NCI-H2107 (cell line): ENCODE results near the gene MAD2L1.

ENCODE experiments used
- DNase-seq: peaks from one replicate; lab custom pipeline; 2025; lab: John Stamatoyannopoulos, UW

Gene MAD2L1

DNA sequence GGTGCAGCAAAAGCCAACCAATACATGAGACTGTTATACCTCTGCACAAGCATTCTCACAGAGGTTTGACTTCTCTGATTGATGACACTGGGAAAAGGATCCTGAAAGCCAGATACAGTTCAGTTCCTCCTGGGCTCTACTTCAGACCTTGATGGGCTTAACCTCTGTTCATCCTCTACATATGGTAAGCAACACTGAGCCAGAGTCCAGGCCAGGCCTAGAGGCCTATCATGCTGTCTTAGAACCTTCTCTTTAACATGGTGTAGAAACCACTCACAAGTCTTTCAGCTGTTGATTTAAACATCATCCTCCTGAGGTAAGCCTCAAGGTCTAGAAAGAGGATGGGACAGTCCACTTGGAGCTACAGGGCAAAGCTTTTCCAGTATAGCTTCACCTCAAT lies 9.2 kb downstream of the MAD2L1 start:
- DNase-seq, result no peak

DNA sequence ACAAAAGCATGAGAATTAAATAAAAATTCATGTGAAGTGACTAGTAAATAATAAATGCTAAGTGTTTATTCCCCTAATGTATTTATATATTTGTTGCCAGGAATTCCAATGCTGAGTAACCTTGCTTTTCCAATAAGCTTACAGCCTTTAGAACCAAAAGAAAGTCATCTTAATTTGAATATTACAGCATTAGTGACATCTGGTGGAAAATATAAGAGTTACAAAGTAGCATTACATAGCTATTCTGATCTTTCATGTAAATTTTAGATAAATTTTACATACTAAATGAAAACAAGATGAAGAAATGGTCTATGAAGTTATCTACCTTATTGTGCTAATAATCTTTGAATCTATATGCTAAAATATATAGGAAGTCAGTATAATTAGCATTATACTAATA lies 10.4 kb downstream of the MAD2L1 start:
- DNase-seq, result no peak

DNA sequence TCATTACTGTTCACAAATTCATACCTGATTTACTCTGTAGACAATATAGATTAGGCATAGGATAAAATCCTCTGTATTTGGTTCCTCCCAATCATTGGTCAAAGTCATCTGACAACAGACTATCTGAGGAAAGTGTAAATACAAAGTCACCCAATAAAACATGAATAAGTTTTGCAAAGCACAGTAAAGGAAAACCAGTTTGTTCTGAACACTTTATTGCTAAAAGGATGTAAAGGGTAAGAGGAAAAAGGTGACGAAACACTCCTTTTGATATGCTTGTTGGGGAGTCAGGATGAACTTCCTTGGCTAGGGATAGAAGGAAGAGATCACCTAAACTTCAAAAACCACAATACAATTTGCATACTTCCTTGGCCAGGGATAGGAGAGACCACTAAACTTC lies 10.9 kb downstream of the MAD2L1 start:
- no peak for DNase-seq

DNA sequence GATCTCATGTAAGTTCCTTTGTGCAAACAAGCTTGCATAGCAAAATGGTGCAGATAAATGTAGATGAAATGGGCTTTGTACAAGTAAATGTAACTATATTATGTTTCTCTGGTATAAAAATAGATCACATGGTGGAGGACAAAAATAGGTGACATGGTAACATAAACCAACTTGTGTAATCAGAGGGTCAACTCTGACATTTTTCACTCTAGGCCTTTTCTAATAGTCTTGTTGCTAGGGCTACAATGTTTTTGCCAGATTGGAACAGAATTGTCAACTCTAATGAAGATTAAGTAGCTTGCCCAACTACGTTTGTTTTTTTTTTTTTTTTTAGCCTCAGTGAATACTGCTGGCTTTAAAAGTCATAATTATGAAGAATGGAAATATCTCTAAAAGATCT lies 11.5 kb downstream of the MAD2L1 start:
- no peak for DNase-seq

DNA sequence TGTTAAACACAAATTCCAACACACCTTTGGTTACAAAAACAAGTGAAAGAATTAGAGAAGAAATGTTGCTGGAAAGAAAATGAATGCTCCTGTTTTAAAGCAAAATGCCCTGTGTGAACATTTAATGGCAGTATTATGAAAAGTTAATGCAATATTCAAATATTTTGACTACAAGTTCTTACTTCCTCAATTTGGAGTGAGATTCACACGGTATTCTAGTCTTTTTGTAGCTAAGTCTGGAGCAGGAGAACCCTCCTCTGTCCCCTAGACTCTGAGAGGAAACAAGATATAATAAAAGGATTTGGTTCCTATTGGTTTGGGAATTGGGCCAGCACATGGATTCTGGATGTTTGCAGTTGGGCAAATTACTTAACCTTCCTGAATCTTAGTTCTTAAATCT lies 12.7 kb downstream of the MAD2L1 start:
- no peak for DNase-seq

DNA sequence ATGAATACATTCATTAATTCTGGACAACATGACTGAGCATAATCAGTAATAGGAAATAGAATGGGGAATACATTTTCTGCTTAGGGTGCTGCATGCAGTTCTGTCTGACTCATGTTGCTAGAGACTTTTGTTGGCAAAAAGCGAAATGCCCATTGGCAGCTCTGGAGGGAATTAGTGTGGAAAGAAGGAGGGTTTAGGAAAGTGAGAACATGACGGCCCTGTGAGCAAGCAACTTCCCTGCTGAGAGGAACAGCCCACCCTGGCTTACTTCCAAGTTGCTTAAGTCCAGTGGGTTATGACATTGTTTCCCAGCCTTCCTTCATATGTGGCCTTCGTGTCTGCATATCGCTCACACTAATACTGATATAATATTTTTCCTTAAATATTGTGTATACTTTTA lies 13.8 kb downstream of the MAD2L1 start:
- DNase-seq, result no peak

DNA sequence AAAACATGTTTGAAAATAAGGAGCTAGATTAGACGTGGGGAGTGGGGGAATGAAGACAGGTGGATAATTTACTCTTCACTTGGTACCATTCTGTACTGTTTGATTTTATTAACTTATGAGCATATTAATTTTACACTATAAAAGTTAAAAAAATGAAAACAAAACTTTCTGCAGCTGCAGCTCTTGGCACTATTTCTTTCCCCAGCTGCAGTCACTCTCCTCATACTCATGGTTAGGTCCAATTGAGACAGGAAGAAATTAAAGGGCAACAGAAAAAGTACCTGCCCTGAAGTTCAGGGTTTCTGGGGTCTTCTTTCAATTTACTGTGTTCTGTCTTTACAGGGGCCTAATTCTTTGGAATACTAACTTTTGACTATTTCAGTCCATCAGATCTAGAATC lies 15.4 kb downstream of the MAD2L1 start:
- DNase-seq, result no peak

DNA sequence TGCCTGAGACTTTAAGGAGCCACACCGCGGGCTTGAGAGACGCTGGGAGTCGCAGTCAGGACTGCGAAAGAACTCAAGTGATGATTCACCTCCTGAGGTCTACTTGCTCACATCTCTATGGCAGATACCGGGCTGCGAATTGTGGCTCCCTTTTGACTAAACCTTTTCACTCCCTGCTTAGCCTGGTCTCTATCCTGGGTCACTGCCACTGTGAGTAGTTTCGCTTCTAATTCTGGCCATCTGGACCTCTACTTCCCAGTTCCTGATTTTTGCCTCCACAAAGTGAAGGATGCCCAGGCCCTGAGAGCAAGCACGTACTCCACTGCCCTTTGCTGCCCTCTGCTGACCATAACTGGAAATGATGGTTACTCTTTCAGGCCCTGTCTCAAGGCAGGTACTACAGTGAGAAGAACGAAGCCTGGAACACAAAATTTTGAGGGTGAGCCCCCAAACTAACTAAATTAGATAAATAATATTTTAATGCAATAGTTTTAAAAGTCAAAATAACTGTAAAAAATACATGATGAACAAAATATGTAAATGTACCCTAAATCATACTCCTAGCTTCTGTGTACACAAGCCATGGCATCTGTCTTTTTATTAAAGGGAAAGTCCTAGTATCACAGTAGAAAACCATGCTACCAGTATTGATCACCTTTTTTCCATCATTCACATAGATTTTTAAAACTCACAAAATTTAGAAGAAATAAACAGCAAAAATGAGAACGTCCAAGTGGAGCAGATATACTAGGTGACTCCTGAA lies 16.7 kb downstream of the MAD2L1 start:
- DNase-seq, result peak; percentile 5

DNA sequence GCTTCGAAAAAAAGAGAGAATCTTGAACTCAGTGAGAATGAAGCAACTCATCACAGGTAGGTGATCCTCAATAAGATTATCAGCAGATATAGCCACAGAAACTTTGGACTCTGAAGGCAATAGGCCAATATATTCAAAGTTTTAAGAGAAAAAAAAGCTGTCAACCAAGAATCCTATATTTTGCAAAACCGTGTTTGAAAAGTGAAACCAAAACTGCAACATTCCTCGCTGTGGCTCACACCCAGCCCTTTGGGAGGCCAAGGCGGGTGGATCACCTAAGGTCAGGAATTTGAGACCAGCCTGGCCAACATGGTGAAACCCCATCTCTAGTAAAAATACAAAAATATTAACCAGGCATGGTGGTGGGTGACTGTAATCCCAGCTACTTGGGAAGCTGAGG lies 22.8 kb downstream of the MAD2L1 start:
- DNase-seq, result no peak

DNA sequence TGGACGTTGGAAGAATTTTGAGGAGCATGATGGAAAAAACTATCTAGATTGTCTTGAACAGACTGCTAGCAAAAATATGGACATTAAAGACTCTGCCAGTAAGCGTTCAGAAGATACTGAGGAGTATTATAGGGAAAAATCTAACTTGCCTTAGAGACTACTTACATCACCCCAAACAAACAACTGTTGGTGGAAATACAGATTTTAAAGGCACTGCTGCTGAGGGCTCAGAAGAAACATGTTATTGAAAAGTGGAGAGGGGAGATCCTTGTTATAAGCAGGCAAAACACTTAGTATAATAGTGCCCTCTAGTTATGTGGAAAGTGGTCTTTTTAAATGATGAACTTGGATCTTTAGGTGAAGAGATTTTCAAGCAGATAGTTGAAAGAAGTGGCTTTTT lies 29.2 kb downstream of the MAD2L1 start:
- DNase-seq, result no peak

DNA sequence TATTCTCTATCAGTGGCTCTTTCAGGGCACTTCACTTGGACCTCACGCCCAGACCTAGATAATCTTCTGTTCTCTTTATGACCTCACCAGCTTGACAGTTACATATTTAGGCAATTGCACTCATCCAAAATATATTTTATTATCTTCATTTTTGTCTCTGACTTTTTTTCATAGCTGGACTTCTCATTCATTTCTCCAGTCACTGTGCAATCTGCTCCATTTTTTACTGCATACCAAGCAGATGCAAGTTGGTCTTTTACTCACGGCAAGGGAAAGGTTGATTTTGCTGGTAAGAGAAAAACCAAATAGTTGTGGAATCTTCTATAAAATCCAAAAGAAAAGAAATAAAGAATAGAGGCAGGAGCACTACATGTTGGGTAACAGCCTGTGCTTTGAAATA lies 31.7 kb downstream of the MAD2L1 start:
- DNase-seq, result no peak

DNA sequence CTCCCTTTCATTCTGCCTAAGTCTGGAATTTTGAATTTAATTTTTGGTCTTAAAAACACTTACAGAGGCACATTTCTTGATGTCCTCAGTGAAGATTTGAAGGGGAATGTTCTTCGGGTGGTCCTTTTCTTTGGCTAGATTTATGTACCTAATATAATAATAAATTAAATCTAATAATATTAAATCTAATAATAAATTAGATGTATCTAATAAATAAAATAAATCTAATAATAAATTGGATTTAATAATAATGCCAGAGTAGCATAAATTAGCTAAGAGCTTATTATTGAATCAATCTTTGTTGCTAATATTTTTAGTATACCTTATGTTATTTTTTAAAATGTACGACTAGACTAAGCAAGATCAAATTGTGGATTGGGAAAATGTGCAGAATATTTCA lies 39.8 kb downstream of the MAD2L1 start:
- DNase-seq, result no peak

DNA sequence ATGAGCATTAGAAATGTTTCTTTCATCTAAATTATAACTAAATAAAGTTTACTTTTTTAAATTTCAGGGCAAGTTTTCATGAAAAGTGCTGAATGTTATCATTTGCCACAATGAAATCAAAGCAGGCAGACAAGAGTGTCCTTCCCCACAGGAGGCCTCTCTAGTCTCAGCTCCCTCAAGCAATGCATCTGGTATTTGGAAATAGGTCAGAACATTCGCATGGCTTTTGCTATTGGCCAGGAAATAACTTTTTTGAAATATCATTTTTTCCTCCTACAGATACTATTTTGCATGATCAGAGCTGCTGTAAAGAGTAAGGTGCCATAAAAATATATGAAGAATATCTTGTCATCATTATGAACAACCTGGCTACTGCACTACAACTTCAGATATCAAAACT lies 41.1 kb downstream of the MAD2L1 start:
- no peak for DNase-seq

DNA sequence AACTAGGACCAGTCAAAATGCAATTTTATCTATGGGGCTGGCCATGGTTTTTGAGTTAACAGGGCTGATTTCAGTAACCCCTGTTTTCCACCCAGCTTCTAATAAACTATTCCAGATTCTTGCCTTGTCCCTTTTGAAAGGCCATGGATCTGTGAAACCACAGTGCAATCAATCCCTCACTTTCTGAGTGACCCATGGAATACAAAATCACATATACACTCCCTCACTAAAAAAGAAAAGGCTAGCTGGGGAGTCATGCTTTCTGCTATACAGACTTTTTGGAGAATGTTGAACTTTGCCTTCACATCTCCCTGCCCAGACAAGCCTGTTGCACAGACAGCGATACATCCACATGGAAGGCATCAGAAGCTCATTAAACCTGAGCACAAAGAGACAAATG lies 47.9 kb downstream of the MAD2L1 start:
- no peak for DNase-seq

DNA sequence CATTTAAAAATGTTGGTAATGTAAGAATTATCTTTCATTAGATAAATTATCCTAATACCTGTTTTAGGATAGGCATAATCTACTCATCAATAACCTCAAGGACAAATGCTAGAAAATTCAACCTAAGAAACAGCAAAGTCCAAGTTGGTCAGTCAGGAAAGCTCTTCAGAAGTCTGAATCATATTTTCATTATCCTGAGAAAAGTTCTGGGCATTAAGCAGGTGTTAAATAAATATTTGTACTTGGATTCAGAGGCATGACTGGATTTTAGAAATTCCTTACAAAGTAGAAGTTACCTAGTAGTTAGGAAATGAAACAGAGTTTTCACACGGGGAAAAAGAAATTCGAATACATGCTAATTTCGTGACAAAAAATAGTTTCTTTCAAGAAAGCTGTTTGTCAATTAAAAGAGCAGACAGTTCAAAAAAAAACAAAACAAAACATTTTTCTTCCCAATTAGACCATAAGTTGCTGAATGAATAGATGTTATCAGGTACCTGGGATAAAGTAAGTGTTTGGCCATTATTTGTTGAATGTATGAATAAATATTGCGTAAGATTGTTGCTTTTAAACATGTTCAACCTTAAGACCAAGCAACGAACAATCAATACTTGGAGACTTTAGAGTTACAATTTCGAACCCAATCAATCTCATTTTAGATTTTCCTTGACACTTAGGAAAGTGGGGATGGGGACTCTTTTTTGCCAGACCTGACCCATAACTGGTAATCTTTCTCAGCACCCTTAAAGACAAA lies 48.5 kb downstream of the MAD2L1 start:
- no peak for DNase-seq

DNA sequence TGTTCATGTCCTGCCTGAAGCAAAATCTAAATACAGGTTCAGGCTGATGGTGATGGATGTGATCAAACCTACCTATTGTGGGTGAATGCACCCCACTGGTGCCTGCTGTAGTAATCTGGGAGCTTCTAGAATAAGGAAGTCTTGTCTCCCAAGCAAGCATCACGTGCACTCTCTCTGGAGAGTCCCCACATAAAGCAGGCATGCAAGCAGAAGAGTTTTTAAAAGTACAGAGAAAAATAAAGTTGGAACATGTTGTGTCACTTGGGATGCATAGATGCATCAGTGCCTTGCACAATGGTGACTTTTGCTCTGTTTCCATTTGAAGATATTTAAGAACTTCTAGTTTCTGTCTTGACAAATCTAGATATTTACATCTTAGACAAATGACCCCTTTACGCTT lies 54.9 kb downstream of the MAD2L1 start:
- DNase-seq, result no peak

DNA sequence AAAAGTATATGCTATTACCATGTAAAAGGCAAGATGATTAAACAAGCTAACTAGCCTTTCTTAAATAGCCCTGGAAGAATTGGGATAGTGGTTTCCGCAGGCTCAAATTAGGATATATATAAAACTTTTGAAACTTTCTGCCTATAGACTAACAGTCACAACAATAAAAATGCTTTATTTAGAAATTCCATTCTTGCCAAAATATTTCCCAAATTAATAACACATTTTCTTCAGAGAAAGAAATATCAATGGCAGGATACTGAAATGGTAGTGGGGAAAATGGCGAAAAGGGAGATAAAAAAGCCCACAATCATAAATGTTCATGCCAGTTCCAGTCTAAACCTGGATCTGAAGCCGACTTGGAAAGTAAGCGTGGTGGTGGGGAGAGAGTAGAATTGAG lies 56.0 kb downstream of the MAD2L1 start:
- DNase-seq, result no peak

DNA sequence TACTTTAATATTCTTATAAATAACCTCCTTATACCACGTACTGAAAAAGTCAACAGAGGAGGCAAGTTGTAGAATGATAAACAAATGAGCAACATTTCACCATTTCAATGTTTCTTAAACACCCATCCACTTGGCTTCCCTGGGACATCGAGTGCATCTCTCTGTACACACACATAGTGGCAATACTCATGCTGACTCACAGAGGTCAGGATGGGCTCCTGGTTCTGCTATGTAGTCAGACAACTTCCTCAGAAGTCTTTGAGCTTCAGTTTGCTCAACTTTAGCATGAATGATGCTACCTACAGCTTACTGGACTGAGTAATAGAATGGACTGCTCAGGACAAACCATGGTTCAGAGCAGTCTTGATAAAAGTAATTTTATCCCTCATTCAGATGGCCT lies 56.9 kb downstream of the MAD2L1 start:
- no peak for DNase-seq

DNA sequence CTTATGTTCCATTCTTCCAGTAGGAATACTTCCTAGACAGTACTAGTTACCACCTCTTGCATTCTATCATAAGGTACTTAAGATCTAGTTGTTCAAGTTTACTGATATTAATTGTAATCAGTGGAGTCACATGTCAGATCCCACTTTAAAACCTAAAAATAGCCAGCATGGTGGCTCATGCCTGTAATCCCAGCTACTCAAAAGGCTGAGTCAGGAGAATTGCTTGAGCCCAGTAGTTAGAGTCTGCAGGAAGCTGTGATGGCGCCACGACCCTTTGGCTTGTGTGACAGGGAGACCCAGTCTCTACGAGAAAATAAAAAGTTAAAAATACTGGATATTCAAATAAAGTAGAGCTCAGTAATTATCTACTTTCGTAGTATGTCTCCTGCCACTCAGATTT lies 57.7 kb downstream of the MAD2L1 start:
- DNase-seq, result no peak

DNA sequence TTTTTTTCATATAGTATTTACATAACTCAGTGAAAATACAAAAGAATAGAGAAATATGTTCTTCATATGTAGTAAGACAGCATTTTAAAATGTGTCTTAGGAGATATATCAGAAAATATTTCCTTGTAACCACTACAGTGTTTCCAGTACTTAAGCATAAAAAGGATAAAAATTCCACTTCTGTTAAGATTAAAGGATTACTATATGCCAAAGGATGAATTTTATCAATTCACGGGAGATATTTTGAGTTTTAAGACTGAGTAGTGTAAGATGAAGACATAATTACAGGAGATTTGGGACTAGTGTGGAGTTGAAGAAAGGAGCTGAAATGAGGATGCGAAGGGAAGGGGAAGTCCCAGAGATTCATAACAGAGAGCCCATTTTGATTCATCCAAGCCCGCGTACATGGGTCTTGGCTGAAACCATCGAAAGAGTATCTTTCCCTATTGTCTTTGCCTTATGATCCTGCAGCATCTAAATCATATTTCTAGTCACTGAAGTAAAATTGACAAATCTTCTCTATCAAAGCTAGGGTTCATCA lies 58.7 kb downstream of the MAD2L1 start:
- DNase-seq, result no peak

DNA sequence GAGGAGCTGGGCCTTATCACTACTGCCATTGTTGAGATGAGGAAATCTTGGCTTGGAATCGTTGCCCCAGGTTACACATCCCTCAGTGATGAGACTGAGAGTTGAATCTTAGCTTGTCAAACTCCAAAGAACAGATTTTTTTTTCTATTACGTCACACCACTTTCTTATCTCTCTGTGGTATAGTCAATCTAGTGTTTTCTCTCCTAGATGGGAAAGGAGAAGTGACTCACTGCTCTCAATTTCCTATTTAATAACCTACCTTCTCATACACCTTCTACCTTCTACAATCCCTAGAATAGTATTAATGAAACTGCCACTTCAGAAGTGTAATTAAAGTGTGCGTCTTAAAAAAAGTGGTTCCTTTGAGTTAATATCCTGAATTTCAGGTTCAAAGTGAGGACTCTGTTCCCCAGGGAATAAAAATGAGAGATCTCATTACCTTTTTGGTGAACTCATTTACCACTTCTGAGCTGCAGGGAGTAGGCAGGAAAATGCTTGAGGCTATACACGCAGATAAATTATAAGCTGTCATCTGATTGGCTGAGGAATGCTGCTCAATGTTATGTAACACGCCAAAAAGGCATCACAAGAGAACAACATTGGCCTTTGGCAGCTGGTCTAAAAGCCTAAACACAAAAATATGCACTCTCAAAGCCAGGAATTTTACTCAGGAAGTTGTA lies 59.3 kb downstream of the MAD2L1 start:
- DNase-seq, result no peak
